Activated T-helper 2 cell treated with anti-CD3 and anti-CD28 coated beads, Interferon-gamma antibody, Interleukin-2, Interleukin-4, amounts not matched to agents 10 μg/mL and 5 μg/mL and 100 μg/mL, durations not matched to agents 14 hours and 24 hours and 36 hours (primary cell): ENCODE data around the gene SLC17A9. TPM values are rescaled to one million over a fixed set of nuclear protein-coding genes. Genes with fewer than 3 reads are reported as not detected.
"Not testable (repeated sequence)": the region's sequence is repeated elsewhere in the genome, so short reads cannot be mapped to it uniquely, and the experiment has no call there.

Source experiments
- DNase-seq: peaks from one replicate; pipeline ENCODE4 v3.0.0; 2021; ENCODE audit warnings: low spot score
- H3K27ac Mint-ChIP-seq: one replicate; pipeline ENCODE4 v1.8.0; 2021; ENCODE audit warnings: mixed read lengths
- H3K27me3 Mint-ChIP-seq: one replicate; pipeline ENCODE4 v1.8.0; 2021; ENCODE audit warnings: low read depth, mixed read lengths
- H3K36me3 Mint-ChIP-seq: one replicate; pipeline ENCODE4 v1.8.0; 2021; ENCODE audit warnings: low read depth, mixed read lengths
- H3K4me1 Mint-ChIP-seq: one replicate; pipeline ENCODE4 v1.8.0; 2021; ENCODE audit warnings: low read depth, mixed read lengths
- H3K4me3 Mint-ChIP-seq: one replicate; pipeline ENCODE4 v1.8.0; 2021; ENCODE audit warnings: low read depth, mild to moderate bottlenecking, moderate library complexity, mixed read lengths
- H3K9me3 Mint-ChIP-seq: one replicate; pipeline ENCODE4 v1.8.0; 2021; ENCODE audit warnings: mixed read lengths
- intact Hi-C: fragments of 100-400 bp; cut with micrococcal nuclease; formaldehyde crosslinking; loops from one replicate; pipeline ENCODE4 v1.15.1; 2023
- total RNA-seq: library from RNA; stranded (reverse); gene quantifications from 2 replicates; pipeline ENCODE4 v1.2.3, GENCODE V29; 2022

SLC17A9 gene
- total RNA-seq, 1 donor from 2014 or later, result 21.4 TPM

DNA sequence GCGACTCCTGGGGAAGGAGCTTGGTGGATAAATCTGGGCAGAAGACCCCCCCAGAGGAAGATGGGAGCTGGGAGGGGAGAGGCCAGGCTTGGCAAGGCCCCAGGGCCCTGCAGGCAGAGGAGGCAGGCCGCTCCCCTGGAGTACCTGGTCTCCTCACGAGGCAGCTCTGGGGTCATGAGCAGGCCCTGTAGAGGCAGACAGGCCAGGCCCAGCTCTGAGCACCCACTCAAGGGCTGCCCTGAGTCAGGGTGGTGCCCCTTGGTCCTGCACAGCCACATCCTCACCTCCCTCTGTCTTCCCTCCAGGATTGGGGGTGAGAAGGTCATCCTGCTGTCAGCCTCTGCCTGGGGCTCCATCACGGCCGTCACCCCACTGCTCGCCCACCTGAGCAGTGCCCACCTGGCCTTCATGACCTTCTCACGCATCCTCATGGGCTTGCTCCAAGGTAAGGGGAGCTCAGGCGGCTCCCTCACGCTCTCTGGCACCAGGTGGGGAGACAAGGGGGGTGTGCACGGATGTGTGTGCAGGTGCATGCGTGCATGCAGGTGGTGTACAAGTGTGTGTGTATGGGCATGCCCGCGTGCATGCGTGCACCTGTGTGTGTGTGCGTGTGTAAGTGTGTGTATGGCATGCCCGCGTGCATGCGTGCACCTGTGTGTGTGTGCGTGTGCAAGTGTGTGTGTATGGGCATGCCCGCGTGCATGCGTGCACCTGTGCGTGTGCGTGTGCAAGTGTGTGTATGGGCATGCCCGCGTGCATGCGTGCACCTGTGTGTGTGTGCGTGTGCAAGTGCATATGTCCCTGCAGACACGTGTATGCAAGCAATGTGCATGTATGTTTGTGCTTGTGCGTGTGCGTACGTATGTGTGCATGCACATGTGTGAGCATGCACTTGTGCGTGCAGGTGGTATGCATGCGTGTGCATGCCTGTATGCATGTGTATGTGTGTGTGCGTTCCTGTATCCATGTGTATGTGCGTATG, 4.9 kb downstream of the SLC17A9 start:
- no peaks in the 10 kb centered on the region for H3K9me3 Mint-ChIP-seq
- H3K36me3 Mint-ChIP-seq, result no peaks in the 10 kb centered on the region
- H3K4me1 Mint-ChIP-seq, result peaks cover 5% of the 10 kb centered on the region
- no peak for DNase-seq
- intact Hi-C loops, result no loop called here
- no peak overlapping the region for H3K27ac Mint-ChIP-seq
- H3K4me3 Mint-ChIP-seq, result no peak overlapping the region
- H3K27me3 Mint-ChIP-seq, result no peaks in the 10 kb centered on the region

DNA sequence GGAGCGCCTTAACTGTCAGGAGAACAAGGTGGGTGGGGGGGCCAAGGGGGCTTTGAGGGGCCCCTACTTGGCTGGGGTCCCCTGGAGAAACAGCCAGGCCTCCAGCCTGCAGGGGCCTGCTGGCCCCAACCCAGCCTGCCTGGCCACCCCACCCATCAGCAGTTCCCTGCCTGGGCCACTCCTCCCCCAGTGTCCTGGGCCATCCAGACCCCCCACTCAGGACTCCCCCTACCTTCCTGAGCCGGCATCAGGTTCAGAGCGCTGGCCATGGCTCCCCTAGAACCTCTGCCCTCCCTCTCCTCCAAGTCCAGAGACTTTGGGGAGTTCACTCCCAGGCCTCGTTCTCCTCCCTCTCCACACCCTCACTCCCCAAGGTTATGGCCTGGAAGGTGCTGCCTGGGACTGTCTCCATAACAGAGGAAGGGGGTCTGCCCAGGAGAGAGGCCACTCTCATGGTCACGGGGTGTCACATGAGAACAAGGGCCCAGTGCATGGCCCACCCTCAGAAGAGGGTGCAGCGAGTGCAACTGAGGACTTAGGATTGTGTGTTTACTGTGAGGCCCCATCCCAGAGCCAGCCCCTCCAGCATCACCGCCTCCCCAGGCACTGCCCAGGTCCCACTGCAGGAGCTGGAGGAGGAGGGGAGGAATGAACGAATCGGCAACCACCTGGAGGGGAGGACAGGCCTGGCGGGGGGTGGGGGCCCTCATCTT, 6.0 kb downstream of the SLC17A9 start:
- no peak for DNase-seq
- H3K36me3 Mint-ChIP-seq, result no peaks in the 10 kb centered on the region
- no peaks in the 10 kb centered on the region for H3K9me3 Mint-ChIP-seq
- intact Hi-C loops, result no loop called here
- no peak overlapping the region for H3K27ac Mint-ChIP-seq
- no peaks in the 10 kb centered on the region for H3K27me3 Mint-ChIP-seq
- H3K4me1 Mint-ChIP-seq, result peaks cover 5% of the 10 kb centered on the region
- no peak overlapping the region for H3K4me3 Mint-ChIP-seq

DNA sequence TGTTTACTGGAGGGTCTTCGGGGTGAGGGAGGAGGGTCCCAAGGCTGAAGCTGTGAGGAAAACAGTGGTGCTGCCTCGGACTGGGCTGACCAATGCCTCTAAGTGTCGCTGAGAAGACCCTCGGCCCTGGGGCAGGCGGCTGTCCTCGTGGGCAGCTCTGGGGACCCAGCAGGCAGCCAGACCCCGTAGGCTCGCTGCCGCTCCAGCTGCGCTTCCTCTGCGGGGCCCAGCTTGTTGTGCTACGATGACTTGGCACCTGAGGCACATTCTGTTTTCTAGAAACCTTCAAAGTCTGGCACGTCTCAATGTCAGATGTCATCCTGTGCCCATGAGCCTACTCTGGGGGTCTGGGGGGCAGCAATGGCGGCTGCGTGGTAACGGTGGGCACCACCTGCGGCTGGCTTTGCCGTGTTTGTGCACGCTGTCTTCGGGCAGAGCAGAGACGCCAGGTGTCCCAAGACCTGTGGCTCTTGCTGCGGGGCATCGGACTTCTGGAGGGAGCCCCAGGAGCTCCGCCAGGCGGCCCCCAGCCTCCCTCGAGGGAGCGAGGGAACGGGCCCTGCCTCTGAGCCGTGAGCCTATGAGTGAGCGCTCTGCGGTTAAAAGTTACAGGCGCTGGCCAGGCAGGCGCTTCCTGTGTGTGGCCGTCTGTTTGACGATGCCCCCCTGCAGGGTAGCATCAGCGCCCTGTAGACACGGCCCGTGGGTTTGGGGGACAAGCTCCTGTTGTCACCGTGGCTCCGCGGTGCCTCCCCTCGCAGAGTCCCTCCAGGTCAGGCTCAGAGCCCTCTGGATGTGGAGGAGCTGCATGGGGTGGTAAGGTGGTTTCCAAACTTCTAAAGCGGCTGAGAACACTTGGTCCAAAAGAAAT, 6.8 kb downstream of the SLC17A9 start:
- no peaks in the 10 kb centered on the region for H3K36me3 Mint-ChIP-seq
- DNase-seq, result no peak
- H3K27ac Mint-ChIP-seq, result no peak overlapping the region
- H3K9me3 Mint-ChIP-seq, result no peaks in the 10 kb centered on the region
- H3K4me3 Mint-ChIP-seq, result no peak overlapping the region
- no peaks in the 10 kb centered on the region for H3K4me1 Mint-ChIP-seq
- intact Hi-C loops, result no loop called here
- H3K27me3 Mint-ChIP-seq, result no peaks in the 10 kb centered on the region

DNA sequence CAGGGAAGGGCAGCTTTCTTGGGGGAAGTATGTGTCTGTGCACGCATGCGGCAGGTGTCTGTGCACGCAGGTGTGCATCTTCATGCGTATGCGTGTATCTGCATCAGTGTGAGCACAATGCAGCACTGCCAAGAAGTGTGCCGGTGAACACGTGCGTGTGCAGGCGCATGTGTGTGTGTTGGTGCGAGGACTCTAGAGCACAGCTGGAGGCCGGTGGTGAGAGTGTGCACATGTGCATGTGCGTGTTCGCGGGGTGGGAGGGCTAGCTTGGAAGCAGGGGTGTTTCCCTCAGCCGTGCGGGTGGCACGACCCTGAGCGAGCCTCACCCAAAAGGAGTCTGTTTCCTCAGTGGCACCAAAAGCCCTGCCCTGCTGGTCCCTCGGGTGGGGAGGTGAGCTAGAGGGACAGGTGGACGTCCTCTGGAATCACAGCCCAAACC, 7.5 kb downstream of the SLC17A9 start:
- DNase-seq, result no peak
- Mint-ChIP-seq H3K4me1 (no peaks in the 10 kb centered on the region), H3K27ac (no peak overlapping the region), H3K36me3 (no peaks in the 10 kb centered on the region), H3K27me3 (no peaks in the 10 kb centered on the region), H3K4me3 (no peak overlapping the region), H3K9me3 (no peaks in the 10 kb centered on the region)
- intact Hi-C loops, result no loop called here

DNA sequence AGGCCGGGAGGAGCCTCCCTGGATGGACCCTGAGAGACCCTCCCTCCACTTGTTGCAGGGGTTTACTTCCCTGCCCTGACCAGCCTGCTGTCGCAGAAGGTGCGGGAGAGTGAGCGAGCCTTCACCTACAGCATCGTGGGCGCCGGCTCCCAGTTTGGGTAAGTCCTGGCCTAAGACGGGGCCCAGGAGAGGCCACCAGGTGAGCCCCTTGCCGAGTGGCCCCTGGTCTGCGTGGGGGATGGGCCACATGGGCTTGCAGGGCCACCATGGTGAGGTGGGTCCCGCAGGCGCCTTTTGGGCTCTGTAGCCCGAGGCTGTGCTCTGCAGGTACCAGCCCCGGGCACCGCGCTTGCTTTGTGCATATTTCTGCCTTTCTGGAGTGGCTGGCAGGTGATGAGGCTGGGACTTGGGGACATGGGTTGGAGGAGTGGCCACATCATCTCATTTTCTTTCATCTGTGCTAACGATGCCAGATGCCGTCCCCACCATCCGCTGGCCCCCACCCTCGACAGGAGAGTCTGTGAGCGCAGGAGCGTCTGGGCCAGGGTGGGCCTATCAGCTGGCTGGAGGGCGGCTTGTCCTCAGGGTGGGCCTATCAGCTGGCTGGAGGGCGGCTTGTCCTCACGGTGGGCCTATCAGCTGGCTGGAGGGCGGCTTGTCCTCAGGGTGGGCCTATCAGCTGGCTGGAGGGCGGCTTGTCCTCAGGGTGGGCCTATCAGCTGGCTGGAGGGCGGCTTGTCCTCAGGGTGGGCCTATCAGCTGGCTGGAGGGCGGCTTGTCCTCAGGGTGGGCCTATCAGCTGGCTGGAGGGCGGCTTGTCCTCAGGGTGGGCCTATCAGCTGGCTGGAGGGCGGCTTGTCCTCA, 8.2 kb downstream of the SLC17A9 start:
- H3K9me3 Mint-ChIP-seq, H3K4me1 Mint-ChIP-seq, H3K27me3 Mint-ChIP-seq, intact Hi-C loops, H3K4me3 Mint-ChIP-seq, H3K36me3 Mint-ChIP-seq, H3K27ac Mint-ChIP-seq, DNase-seq: not testable (repeated sequence)

DNA sequence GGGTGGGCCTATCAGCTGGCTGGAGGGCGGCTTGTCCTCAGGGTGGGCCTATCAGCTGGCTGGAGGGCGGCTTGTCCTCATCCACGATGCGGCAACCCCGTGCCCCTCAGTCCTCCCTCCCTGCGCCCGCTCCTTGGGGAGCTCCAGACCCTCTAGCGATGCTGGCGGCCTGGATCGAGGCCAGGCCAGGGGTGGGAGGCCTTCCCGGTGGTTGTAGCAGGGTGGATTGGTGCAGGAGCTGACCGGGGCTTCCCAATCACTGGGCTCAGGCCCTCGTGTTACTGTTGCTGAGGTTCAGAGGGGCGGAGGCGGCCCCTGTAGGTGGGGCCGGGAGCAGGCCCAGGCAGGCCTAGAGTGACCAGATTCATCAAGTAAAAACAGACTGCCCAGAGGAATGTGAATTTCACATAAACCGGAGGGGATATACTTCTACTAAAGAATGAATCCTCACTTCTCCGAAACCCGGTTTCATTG, 8.8 kb downstream of the SLC17A9 start:
- H3K4me3 Mint-ChIP-seq, result no peak overlapping the region
- intact Hi-C loops, result no loop called here
- H3K36me3 Mint-ChIP-seq, result no peaks in the 10 kb centered on the region
- H3K4me1 Mint-ChIP-seq, result no peaks in the 10 kb centered on the region
- H3K9me3 Mint-ChIP-seq, result no peaks in the 10 kb centered on the region
- H3K27me3 Mint-ChIP-seq, result no peaks in the 10 kb centered on the region
- no peak for DNase-seq
- H3K27ac Mint-ChIP-seq, result no peak overlapping the region

DNA sequence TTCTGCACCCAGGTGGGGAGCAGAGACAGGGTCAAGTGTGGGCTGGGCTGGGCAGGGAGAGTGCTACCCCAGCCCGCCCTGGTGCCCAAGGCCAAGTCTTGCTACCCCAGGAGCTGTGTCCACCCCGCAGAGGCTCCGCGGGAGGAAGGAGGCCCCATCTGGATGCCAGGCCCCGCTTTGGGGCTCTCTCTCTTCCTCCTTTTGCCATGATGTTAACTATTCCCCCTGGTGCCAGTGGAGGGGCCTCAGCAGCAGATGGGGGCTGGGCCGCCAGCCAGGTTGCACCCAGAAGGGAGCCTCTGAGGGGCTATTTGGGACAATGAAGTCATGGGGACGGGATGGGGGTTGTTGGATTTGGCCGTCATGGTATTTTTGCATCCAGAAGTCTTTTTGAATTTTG, 9.3 kb downstream of the SLC17A9 start:
- no peaks in the 10 kb centered on the region for H3K4me1 Mint-ChIP-seq
- H3K9me3 Mint-ChIP-seq, result no peaks in the 10 kb centered on the region
- H3K4me3 Mint-ChIP-seq, result no peak overlapping the region
- intact Hi-C loops, result no loop called here
- no peak for DNase-seq
- H3K36me3 Mint-ChIP-seq, result no peaks in the 10 kb centered on the region
- H3K27me3 Mint-ChIP-seq, result no peaks in the 10 kb centered on the region
- no peak overlapping the region for H3K27ac Mint-ChIP-seq

DNA sequence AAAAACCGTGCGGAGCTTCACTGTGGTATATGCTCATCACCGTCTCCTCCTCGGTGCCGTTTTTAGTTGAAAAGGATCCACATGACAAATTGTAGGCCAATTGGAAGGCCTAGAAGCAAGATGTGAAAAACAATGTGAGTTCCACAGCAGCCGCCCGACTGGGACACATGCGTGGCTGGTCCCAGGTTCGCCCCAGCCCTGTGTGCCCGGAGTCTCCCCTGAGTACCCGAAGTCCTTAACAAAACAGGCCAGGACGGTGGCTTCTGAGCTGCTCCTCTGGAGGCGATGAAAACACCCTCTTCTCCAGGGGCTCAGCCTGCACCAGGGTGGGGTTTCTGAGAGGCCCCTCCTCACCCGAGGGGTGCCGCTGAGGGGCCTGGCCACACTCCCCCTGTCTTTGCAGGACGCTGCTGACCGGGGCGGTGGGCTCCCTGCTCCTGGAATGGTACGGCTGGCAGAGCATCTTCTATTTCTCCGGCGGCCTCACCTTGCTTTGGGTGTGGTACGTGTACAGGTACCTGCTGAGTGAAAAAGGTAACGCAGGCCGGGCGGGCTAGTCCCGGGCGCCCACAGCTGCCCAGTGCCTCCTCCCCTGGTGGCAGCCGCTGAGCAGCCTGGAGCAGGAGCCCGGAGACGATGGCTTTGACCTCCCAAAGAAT, 9.8 kb downstream of the SLC17A9 start:
- H3K27ac Mint-ChIP-seq, result no peak overlapping the region

DNA sequence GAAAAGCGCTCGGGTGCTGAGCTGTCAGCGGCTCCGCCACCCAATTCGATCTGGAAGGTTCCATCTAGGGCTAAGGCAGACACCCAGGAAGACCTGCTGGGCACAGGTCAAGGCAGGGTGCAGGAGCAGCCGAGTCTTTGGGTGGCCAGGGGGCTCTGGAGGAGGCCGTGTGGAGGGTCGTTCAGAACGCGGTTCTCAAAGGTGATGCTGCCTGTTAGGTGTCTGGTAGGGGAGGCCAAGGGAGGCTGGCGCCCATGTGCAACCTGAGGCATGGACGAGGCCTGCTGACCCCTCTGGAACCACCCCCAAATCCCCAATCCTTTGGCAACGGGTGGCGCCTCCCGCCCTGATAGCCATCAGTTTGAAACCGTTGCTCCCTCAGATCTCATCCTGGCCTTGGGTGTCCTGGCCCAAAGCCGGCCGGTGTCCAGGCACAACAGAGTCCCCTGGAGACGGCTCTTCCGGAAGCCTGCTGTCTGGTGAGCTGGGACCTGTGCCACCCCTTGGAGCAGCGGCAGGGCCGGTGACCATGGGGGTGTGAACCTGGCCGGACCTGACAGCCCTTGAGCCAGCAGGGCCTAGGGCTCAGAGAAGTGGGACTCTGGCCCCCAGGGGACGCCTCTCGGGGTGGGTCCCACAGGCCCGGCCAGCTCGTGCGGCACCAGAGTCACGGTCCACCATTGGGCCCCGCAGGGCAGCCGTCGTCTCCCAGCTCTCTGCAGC, 10.5 kb downstream of the SLC17A9 start:
- Mint-ChIP-seq H3K4me3 (no peak overlapping the region), H3K27ac (no peak overlapping the region), H3K36me3 (no peaks in the 10 kb centered on the region), H3K27me3 (no peaks in the 10 kb centered on the region), H3K4me1 (no peaks in the 10 kb centered on the region), H3K9me3 (no peaks in the 10 kb centered on the region)
- DNase-seq, result no peak
- intact Hi-C loops, result no loop called here

More for the DNA sequence above, 9.8 kb downstream of the SLC17A9 start:
- Mint-ChIP-seq H3K9me3 (no peaks in the 10 kb centered on the region), H3K36me3 (no peaks in the 10 kb centered on the region), H3K4me1 (no peaks in the 10 kb centered on the region), H3K4me3 (no peak overlapping the region), H3K27me3 (no peaks in the 10 kb centered on the region)
- intact Hi-C loops, result no loop called here
- DNase-seq, result no peak

DNA sequence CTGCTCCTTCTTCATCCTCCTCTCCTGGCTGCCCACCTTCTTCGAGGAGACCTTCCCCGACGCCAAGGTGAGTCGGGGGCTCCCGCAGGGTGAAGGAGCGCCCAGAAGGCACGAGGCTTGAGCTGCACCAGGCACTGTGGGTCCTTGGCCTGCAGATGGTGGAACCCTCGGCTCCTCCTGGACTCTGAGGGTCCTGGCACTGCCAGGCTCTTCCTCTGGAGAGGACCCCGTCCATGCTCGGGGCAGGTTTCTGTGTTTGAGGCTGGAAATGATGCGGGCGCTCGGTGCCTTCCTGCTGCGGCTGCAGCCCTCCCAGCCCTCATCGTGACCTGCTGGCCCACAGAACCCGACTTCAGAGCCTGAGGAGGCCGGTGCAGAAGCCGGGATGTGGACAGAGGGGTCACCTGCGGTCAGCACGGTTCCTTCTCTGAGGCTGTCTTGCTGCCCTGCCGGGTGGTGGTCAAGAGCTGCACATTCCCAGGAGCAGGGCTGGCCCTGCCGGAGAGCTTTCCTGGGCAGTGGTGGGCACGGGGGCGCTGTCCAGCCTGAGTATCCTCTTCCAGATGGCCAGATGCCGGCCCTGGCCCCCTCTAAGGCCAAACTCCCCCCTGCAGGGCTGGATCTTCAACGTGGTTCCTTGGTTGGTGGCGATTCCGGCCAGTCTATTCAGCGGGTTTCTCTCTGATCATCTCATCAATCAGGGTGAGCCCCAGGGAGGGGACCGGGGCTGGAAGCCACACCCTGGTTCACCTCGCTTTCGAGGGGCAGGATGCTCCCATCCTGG, 11.3 kb downstream of the SLC17A9 start:
- Mint-ChIP-seq H3K27me3 (no peaks in the 10 kb centered on the region), H3K36me3 (no peaks in the 10 kb centered on the region), H3K4me3 (no peak overlapping the region), H3K27ac (no peak overlapping the region), H3K9me3 (no peaks in the 10 kb centered on the region), H3K4me1 (no peaks in the 10 kb centered on the region)
- DNase-seq, result no peak
- intact Hi-C loops, result no loop called here
